ENCODE results near the gene RLN1.
"Not testable (repeated sequence)": the region's sequence is repeated elsewhere in the genome, so short reads cannot be mapped to it uniquely, and the experiment has no call there.

Gene RLN1, protein sequence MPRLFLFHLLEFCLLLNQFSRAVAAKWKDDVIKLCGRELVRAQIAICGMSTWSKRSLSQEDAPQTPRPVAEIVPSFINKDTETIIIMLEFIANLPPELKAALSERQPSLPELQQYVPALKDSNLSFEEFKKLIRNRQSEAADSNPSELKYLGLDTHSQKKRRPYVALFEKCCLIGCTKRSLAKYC

GRCh38 chr9:5338992-5339981 is at the start of gene RLN1:
TSS of gene RLN1 (minus strand) at chr9:5339876. CDS start at chr9:5339746, 130 bp downstream.
- peak; percentile 11 for DNase-seq

DNA sequence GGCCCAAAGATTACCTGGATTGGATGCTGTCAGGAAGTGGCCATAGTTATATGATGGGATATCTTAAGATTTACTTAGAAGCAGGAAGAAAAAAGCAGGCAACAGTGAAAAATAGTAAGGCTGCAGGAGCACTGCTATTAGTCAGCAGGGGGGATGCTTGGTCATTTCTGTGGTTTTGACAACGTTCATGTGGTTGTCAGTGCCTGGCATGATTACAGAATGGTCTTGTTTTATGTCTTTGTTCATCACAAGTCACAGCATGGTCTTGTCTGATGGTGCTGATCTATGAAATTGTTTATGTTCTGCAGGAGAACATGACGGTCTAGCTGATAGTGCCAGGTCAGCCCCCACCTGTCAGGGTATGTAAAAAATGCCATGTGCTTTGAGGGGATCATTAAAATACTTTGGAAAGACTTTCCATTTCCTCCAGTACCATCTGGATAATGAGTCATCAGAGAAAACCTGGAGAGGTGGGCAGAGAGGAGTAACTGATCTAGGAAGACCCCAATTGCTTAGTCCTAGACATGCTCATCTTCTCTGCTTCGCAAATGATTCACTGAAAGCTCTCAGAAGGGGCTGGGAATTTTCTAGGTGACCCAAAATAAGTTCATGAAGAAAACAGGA is 49.5 kb upstream of the RLN1 start:
- no peak for DNase-seq

- DNase-seq, result no peak
Measured at GRCh38 chr9:5388026-5388819, 48.5 kb upstream of the RLN1 start.

GRCh38 chr9:5384436-5384835 is 44.8 kb upstream of the RLN1 start:
- DNase-seq, result no peak

DNA sequence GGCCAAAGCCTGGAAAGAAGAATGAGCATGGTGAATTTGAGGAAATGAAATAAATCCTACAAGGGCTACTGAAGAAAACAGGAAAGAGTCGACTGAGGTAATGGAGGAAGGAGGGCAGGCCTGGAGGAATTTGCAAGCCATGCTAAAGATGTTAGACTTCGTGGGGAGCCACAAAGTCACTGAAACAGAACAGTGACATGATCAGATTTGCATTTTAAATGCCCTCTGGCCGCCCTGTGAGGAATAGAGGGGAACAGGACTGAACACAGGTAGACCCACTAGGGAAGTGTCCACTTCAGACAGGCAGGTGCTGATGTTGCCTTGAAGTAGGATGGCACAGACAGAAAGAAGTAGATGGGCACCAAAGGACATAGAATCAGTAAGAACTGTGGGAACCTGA is 42.8 kb upstream of the RLN1 start:
- DNase-seq, result no peak

DNA sequence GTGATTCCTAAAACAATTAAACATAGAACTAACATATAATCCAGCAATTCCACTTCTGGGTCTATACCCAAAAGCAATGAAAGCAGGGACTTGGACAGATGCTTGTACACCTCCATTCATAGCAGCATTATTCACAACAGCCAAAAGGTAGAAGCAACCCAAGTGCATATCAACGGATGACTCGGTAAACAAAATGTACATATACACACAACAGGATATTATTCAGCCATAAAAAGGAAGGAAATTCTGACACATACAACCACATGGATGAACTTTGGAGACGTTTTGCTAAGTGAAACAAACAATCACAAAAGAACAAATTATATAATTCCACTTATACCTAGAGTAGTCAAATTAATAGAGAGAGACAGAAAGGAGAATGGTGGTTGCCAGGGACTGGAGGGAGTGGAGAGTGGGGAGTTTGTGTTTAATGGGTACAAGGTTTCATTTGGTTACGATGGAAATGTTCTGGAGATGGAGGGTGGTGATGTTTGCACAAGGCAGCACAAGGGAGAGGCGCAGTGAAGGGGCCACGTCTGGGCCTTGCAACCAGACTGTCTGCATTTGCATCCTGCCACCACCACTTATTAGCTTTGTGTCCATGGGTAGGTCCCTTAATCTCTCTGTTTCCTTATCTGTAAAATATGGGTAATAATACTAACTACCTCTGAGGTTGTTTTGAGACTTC is 36.3 kb upstream of the RLN1 start:
- no peak for DNase-seq

DNA sequence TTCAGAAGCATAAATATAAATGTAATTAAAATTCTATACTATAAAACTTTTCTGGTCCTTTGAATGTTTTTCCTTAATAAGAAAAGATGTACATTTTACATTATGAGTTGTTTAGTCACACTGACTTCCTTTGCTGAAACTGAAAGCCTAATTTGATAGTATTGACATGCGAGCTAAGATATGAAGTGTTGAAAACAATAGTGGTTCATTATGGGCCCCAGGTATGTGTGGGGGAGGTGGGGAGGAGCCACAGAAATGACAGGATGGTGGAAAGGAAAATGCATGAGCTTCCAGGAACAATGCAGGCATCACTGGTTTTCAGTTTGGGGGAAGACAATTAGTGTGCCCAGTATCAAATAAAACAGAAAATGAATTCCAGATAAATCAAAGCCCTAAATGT is 35.4 kb upstream of the RLN1 start:
- DNase-seq, result peak; percentile 19

DNA sequence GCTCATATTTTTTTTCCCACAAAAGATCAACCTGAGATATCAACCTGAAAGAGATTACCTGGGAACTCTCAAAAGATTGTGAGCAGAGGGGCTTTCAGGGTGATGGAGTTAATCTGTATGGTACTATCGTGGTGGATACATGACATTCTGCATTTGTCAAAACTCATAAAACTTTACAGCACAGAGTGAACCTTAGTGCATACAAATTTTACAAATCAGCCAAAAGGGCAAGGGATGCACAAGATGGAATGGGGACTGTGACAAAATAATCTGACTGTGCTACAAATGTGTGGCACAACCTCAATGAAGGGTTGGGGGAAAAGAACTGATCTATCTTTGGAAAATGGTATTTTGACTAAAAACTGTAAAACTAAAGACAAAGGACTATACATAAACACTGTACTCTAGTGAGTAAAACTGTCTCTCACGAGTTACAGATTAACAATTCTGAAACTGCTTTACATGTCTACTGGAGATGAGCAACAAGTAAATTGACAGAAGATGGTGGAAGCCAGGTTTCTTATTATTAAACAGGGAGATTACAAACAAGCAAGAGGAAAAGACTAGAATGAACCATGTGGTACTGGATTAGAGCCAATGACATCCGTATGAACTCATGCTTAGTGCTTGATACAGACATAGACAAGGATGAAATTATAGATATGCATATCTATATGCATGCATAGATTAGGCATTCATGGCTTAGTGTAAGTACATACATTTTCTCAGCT is 24.8 kb upstream of the RLN1 start:
- DNase-seq, result no peak

GRCh38 chr9:5361326-5362010 is 21.8 kb upstream of the RLN1 start:
- no peak for DNase-seq

- DNase-seq, result no peak
Measured at GRCh38 chr9:5360341-5360740, 20.7 kb upstream of the RLN1 start.

- DNase-seq, result no peak
Measured at GRCh38 chr9:5357431-5358105, 17.9 kb upstream of the RLN1 start.

- DNase-seq, result no peak
Measured at GRCh38 chr9:5355817-5356216, 16.1 kb upstream of the RLN1 start.

GRCh38 chr9:5355226-5355625 is 15.6 kb upstream of the RLN1 start:
- no peak for DNase-seq

- DNase-seq, result no peak
Measured at GRCh38 chr9:5354184-5354583, 14.5 kb upstream of the RLN1 start.

DNA sequence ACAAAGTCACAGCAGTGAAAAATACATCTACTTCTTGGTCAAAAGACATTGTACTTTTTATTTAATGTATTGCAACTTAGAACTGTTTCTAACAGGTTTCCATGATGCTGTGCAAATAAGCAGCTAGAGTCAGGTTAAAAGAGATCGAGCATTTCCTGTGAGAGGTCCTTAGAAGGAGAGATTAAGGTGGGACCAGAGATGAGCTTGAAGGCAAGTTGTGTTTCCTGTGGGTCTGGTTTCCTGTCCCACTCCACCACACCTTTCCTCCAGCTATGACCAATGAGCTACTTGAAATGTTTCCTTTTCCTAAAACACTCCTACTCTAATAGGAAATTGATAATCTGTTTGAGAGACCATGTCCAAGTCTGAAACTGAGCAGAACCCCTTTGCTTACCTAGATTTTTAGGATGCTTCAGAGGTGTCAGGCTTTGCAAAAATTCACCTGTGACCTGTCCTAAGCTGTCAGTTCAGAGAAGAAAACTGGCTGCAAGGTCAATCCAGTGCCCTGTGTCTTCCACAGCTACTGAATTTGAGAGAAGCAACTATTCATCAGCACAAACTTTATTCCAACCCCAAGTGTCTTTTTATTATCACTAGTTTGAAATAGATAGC is 13.1 kb upstream of the RLN1 start:
- DNase-seq, result no peak

DNA sequence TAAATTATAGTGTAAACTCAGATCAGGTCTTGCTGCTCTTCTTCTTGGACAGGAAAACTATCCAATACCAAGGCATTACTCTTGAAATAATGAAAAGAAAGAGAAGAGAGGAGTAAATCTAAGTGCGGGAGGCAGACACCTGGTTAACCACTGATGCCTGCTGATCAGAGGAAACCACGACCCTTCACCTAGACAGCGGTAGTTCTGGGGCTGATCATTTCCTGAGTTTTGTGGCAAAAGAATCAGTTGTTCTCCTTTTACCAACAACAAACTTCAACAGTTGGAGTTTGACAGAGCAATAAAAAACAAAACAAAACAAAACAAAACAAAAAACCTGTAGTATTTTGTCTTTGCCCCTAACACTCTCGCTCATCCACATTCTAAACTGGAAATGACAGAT is 3.0 kb downstream of the RLN1 start:
- no peak for DNase-seq

GRCh38 chr9:5331276-5331675 is 8.4 kb downstream of the RLN1 start:
- DNase-seq, result not testable (repeated sequence)

GRCh38 chr9:5326893-5327548 is 12.7 kb downstream of the RLN1 start:
- no peak for DNase-seq

DNA sequence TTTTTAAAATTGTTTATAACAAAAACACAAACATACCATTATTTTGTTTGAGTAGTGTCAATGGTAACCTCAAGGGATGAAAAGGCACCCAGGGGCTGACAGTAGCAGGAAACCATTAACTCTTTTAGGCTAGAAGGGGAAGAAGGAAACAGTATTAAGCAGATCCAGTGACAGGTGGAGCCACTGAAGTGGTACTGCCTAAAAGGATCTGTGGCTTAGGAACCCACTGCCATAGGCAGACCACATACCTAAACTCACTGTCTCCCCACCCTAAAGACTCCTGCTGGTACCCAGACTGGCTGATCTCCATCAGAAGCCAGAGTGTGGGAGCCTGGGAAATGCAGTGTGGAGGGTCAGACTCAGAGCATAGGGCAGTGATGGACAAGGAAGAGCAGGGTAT is 13.5 kb downstream of the RLN1 start:
- DNase-seq, result no peak
